GM12878 (cell line): ENCODE data around the gene MMEL1. TPM values are rescaled to one million over a fixed set of nuclear protein-coding genes. Genes with fewer than 3 reads are reported as not detected.

Source experiments
- ATAC-seq: fragments of 200-7000 bp; cut with Tn5 transposase; 3 replicates; pipeline ENCODE4 v1.9.1; 2020; ENCODE audit warnings: mild to moderate bottlenecking, moderate library complexity
- BruUV-seq: library from RNA; stranded (reverse); fragments of 400-500 nt; replicated peaks from 2 replicates; lab custom pipeline; 2021; lab: Mats Ljungman, UMichigan
- CTCF ChIA-PET: fragments of 300-600 bp; sonication (Branson Sonifier 250); formaldehyde crosslinking; extraction: SDS; loops from one replicate; lab custom pipeline; 2021; ENCODE audit warnings: inconsistent platforms; lab: Yijun Ruan, JAX
- POLR2A ChIA-PET: fragments of 350-600 bp; formaldehyde crosslinking; extraction: SDS; loops from one replicate; lab custom pipeline; 2021; ENCODE audit warnings: inconsistent platforms; lab: Charles Lee
- RAD21 ChIA-PET: fragments of 300-600 bp; sonication (Branson Sonifier 250); formaldehyde crosslinking; loops from one replicate; lab custom pipeline; 2023; ENCODE audit warnings: antibody characterized with exemption; ENCODE audit not compliant: unreplicated experiment; lab: Charles Lee
- SMC1A ChIA-PET: fragments of 300-600 bp; sonication (Branson Sonifier 250); formaldehyde crosslinking; loops from one replicate; lab custom pipeline; 2023; ENCODE audit not compliant: unreplicated experiment, uncharacterized antibody; lab: Charles Lee
- DNase-seq: peaks from one replicate; pipeline ENCODE4 v3.0.0-alpha.2; 2011; ENCODE audit warnings: low read depth, low spot score
- FAIRE-seq: peaks from 3 replicates; lab custom pipeline; 2011; peaks lifted over from hg19 to GRCh38; lab: Jason Lieb, UNC
- H2AFZ ChIP-seq: 2 replicates; pipeline ENCODE4 v1.6.0; 2011; ENCODE audit warnings: low read depth, low read length, control low read depth; ENCODE audit not compliant: control insufficient read depth
- H3K27ac ChIP-seq: 2 replicates; pipeline ENCODE4 v1.5.1; 2011; ENCODE audit warnings: control low read depth; ENCODE audit not compliant: control insufficient read depth, insufficient read depth
- H3K27me3 ChIP-seq, 2 experiments: replicated peaks in 1 of 2; 2 replicates each; pipeline versions ENCODE4 v1.6.0 to v1.6.1; 2011; ENCODE audit warnings: low read length in 1 of 2; ENCODE audit not compliant: control insufficient read depth in 2 of 2, insufficient read depth in 2 of 2
- H3K36me3 ChIP-seq, 2 experiments: 2 replicates each; pipeline ENCODE4 v1.5.1; 2011; ENCODE audit warnings: low read length in 1 of 2; ENCODE audit not compliant: control insufficient read depth in 2 of 2, insufficient read depth in 2 of 2
- H3K4me1 ChIP-seq: 2 replicates; pipeline ENCODE4 v1.6.1; 2011; ENCODE audit warnings: mild to moderate bottlenecking, low read length, moderate library complexity, mixed read lengths; ENCODE audit not compliant: control insufficient read depth, insufficient read depth
- H3K4me2 ChIP-seq: 2 replicates; pipeline ENCODE4 v1.6.0; 2011; ENCODE audit warnings: control low read depth; ENCODE audit not compliant: control insufficient read depth, insufficient read depth
- H3K4me3 ChIP-seq: fragments of 200-600 bp; sonication (generic); 2 replicates; pipeline ENCODE4 v1.5.1; 2016
- H3K79me2 ChIP-seq: 2 replicates; pipeline ENCODE4 v1.6.0; 2011; ENCODE audit warnings: low read length; ENCODE audit not compliant: control insufficient read depth, insufficient read depth
- H3K9ac ChIP-seq: 2 replicates; pipeline ENCODE4 v1.8.0; 2011; ENCODE audit warnings: low read length, control low read depth, mixed read lengths; ENCODE audit not compliant: control insufficient read depth, insufficient read depth
- H3K9me3 ChIP-seq: replicated peaks from 3 replicates; pipeline ENCODE4 v1.5.1; 2011; ENCODE audit warnings: mild to moderate bottlenecking, low read length; ENCODE audit not compliant: control insufficient read depth, insufficient read depth
- H4K20me1 ChIP-seq: 2 replicates; pipeline ENCODE4 v1.6.0; 2011; ENCODE audit not compliant: control insufficient read depth, insufficient read depth
- BCL3 ChIP-seq: IDR thresholded peaks from 2 replicates; pipeline ENCODE4 v1.6.1; 2011; ENCODE audit warnings: borderline replicate concordance, low read depth, mild to moderate bottlenecking, moderate library complexity, low read length; ENCODE audit not compliant: insufficient read depth, poor library complexity, severe bottlenecking
- BHLHE40 ChIP-seq, 2 experiments: fragments of 450-650 bp in 1 of 2; IDR thresholded peaks; 2 replicates each; pipeline ENCODE4 v1.6.1; 2011 to 2017; ENCODE audit warnings: low read depth in 2 of 2, borderline replicate concordance in 1 of 2, improper control_type of control experiment in 1 of 2, low read length in 1 of 2, mild to moderate bottlenecking in 1 of 2
- CBFB ChIP-seq: IDR thresholded peaks from 2 replicates; pipeline ENCODE4 v1.6.1; 2016; ENCODE audit warnings: antibody characterized with exemption, low read depth
- CBX5 ChIP-seq: sonication (generic); IDR thresholded peaks from 2 replicates; pipeline ENCODE4 v1.6.1; 2016; ENCODE audit warnings: low read depth, moderate library complexity, mild to moderate bottlenecking, inconsistent platforms
- CEBPZ ChIP-seq: fragments of 150-350 bp; IDR thresholded peaks from 2 replicates; pipeline ENCODE4 v1.6.1; 2016; ENCODE audit warnings: low read depth, low read length
- EGR1 ChIP-seq, 2 experiments: IDR thresholded peaks; 1 replicate in 1 of 2; 2 replicates in 1 of 2; pipeline ENCODE4 v1.6.1; 2011 to 2012; ENCODE audit warnings: low read depth in 2 of 2, low read length in 2 of 2, borderline replicate concordance in 1 of 2, mild to moderate bottlenecking in 1 of 2, moderate library complexity in 1 of 2
- EZH2 ChIP-seq: IDR thresholded peaks from 2 replicates; pipeline ENCODE4 v1.6.1; 2012; ENCODE audit warnings: low read depth, mild to moderate bottlenecking, control low read depth, inconsistent platforms, low read length, borderline replicate concordance; ENCODE audit not compliant: control insufficient read depth
- FOS ChIP-seq: IDR thresholded peaks from 3 replicates; pipeline ENCODE4 v1.6.1; 2011; ENCODE audit warnings: borderline replicate concordance; ENCODE audit not compliant: insufficient read length; ENCODE audit errors: extremely low read depth
- IKZF1 ChIP-seq: fragments of 450-650 bp; conservative IDR thresholded peaks from 2 replicates; pipeline ENCODE4 v1.6.1; 2017; ENCODE audit warnings: antibody characterized with exemption, mild to moderate bottlenecking
- LARP7 ChIP-seq: fragments of 450-650 bp; IDR thresholded peaks from 2 replicates; pipeline ENCODE4 v1.6.1; 2017; ENCODE audit warnings: mild to moderate bottlenecking
- MTA2 ChIP-seq: fragments of 450-650 bp; IDR thresholded peaks from 2 replicates; pipeline ENCODE4 v1.6.1; 2016; ENCODE audit warnings: low read depth, mild to moderate bottlenecking, moderate library complexity
- SKIL ChIP-seq: fragments of 450-650 bp; IDR thresholded peaks from 2 replicates; pipeline ENCODE4 v1.6.1; 2017; ENCODE audit warnings: mild to moderate bottlenecking, low read depth, inconsistent platforms; ENCODE audit not compliant: poor library complexity, severe bottlenecking
- SUPT20H ChIP-seq: IDR thresholded peaks from 2 replicates; pipeline ENCODE4 v1.6.1; 2011; ENCODE audit warnings: low read depth, mild to moderate bottlenecking, low read length, moderate library complexity, borderline replicate concordance; ENCODE audit not compliant: control insufficient read depth
- TAF1 ChIP-seq: IDR thresholded peaks from 2 replicates; pipeline ENCODE4 v1.6.1; 2011; ENCODE audit warnings: mild to moderate bottlenecking, low read depth, low read length, borderline replicate concordance
- WGBS: methylation state at CpG from one replicate; pipeline ENCODE4 v1.1.6; 2016; ENCODE audit warnings: low lambda C conversion rate; ENCODE audit not compliant: insufficient replicate concordance, insufficient coverage; ENCODE audit errors: missing lambda C conversion rate; 5-methylcytosine and 5-hydroxymethylcytosine counted together
- in situ Hi-C: fragments of 300-500 bp; cut with MboI; formaldehyde crosslinking; loops from 9 replicates; pipeline ENCODE4 v1.14.3; 2018; ENCODE audit warnings: mixed read lengths
- intact Hi-C: fragments of 100-400 bp; cut with micrococcal nuclease; formaldehyde crosslinking; loops from one replicate; pipeline ENCODE4 v1.14.2; 2022; ENCODE audit not compliant: unreplicated experiment
- polyA plus RNA-seq, 11 experiments: library from polyadenylated mRNA; depleted of rRNA in 4 of 11; unstranded in 6 of 11; stranded (reverse) in 5 of 11; fragments of >200 nt; fragmentation: Nextera tagmentation in 4 of 11; fragmentation: Illumina TruSeq in 1 of 11; extraction: Ambion mirVana in 4 of 11; extraction: Trizol in 1 of 11; gene quantifications; 1 replicate in 1 of 11; 2 replicates in 10 of 11; pipeline versions ENCODE4 v1.2.1 to v1.2.3, GENCODE V29; 2011 to 2016; ENCODE audit warnings: inconsistent platforms in 2 of 11, missing spikeins in 2 of 11, low read depth in 1 of 11
- total RNA-seq, 4 experiments: library from RNA; depleted of rRNA in 3 of 4; stranded (reverse); fragments of >200 nt in 3 of 4; fragmentation: Illumina TruSeq in 1 of 4; extraction: Trizol in 1 of 4; gene quantifications; 2 replicates each; pipeline versions ENCODE4 v1.2.1 to v1.2.3, GENCODE V29; 2013 to 2021

The MMEL1 gene
- total and polyA plus RNA-seq, 10 of the 15 experiments (the other 5 are each of a cell fraction or from before 2014, with no cell fraction given), result 0.11 TPM; not detected in 9

- TF ChIP-seq CEBPZ, result no peak
Observed at GRCh38 chr1:2602866-2603520, 29.8 kb downstream of the MMEL1 start (continued).

GRCh38 chr1:2602311-2602835, 30.4 kb downstream of the MMEL1 start:
- Histone ChIP-seq H3K27ac (no peak overlapping the region), H3K27me3 (no peaks in the 10 kb centered on the region), H3K4me2 (no peak overlapping the region), H3K4me3 (no peak overlapping the region), H4K20me1 (no peaks in the 10 kb centered on the region), H3K4me1 (no peaks in the 10 kb centered on the region), H3K9me3 (no peaks in the 10 kb centered on the region), H3K9ac (no peak overlapping the region), H3K79me2 (no peaks in the 10 kb centered on the region), H2AFZ (no peak overlapping the region), H3K36me3 (no peaks in the 10 kb centered on the region)
- no peak for ATAC-seq
- BruUV-seq, result no TSS peak
- POLR2A ChIA-PET, result no interaction called here
- no peak for DNase-seq
- SMC1A ChIA-PET, result no interaction called here
- FAIRE-seq, result no peak
- RAD21 ChIA-PET, result no interaction called here
- intact Hi-C loops (no loop called here), in situ Hi-C loops (no loop called here)
- CTCF ChIA-PET, result no interaction called here
- 34% methylated on average over 15 of the region's 15 CpGs for whole genome bisulfite sequencing
- TF ChIP-seq BCL3, result no peak
- TF ChIP-seq SKIL, result no peak
- TF ChIP-seq TAF1, result no peak
- TF ChIP-seq LARP7, result no peak
- no peak for TF ChIP-seq CBX5
- no peak for TF ChIP-seq IKZF1
- TF ChIP-seq BHLHE40 (IDR thresholded peaks at IDR 0.05; ENCODE audit: borderline replicate concordance in 1 of 2, low read depth in 2 of 2, low read length in 1 of 2), result no peak
- no peak for TF ChIP-seq EZH2
- no peak for TF ChIP-seq CBFB
- TF ChIP-seq MTA2, result no peak
- TF ChIP-seq SUPT20H, result no peak
- no peak for TF ChIP-seq FOS
- no peak for TF ChIP-seq EGR1 (IDR thresholded peaks at IDR 0.05; ENCODE audit: borderline replicate concordance in 1 of 2, low read depth in 2 of 2, low read length in 2 of 2)
